ENCODE results near the gene CTIF.

The CTIF gene

DNA sequence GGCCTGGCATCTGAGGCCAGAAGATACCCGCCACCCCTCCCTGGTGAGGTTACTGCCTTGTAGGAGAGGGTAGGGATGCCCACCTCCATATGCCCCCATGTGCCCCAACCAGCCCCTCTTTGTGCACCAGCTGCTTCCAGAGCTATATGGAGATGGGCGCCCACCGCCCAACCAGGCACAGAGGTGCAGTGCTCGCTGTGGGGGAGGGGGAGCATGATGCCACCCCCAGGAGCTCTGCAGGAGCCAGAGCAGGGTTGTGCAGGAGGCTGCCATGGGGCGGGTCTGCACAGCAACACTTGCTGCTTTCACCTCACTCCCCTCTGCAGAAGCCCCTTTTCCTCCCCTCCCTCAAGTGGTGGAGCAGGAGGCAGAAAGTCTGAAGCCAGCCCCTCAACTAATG is 237.3 kb downstream of the CTIF start:
- DNase-seq (ENCODE audit: low read depth) = no peak

DNA sequence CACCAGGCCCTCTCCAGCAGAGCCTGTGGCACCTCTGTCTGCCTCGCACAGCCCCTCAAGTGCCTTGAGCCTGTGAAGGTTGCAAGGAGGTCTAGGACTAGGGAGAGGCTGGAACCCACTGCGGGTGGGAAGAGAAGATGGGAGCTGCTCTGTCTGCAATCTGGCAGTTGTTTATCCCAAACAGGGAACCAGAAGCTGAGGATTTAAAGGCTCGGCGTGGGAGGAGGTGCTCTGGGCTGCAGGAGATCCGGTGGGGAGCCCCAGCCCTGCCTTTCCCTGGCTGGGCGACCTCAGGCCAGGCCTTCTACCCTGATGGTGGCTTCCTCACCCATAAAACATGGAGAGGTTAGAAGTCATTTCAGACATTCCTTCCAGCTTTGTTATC is 237.8 kb downstream of the CTIF start:
- DNase-seq (ENCODE audit: low read depth) = no peak

DNA sequence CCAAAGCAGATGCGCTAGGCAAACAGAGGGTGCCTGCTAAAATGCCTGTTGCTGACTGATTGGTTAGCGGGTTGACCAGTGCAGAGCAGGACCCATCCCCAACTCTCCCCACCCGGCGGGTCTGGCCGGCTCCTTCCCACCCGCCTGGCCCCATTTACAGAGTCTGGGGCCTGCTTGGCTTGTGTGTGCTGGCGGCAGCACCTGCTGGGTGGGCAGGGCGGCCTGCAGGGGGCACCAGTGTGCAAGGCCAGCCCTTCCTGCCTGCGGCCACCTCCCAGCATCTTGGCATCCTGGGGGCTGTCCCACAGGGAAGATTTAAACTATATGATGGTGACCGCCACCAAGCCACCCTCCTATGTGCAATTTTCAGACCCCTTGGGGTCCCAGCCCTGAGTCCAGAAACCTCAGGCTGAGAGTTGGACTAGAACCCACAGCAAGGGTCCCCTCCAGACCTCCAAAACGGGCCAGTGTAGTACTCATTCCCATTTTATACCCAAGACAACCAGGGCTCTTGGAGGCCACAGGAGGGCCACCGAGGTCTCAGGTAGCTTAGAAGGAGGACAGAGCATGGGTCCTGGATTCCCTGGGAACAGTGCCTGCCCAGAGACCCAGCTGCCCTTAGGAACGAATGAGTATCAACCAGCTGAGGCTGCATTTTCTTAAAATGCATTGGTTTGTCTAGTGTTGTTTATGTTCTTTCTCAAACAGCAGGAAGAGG is 238.4 kb downstream of the CTIF start:
- DNase-seq (ENCODE audit: low read depth) = no peak

DNA sequence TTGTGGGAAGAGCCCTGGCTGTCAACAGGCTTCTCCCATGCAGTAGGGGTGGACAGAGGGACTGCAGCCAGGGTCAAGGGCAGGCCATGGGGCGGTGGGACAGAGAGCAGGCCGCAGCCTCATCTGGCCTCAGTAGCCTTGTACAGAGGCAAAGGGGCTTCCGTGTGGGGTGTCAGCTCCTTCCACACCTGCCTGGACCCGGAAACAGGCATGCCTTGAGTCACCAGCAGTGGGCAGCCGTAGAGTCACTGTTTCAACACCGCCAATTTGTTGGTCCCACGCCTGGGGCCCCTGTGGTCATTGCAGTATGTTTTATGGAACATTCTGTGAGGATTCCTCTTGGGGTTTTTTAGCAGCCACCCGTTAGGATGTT is 238.9 kb downstream of the CTIF start:
- DNase-seq (ENCODE audit: low read depth) = no peak

DNA sequence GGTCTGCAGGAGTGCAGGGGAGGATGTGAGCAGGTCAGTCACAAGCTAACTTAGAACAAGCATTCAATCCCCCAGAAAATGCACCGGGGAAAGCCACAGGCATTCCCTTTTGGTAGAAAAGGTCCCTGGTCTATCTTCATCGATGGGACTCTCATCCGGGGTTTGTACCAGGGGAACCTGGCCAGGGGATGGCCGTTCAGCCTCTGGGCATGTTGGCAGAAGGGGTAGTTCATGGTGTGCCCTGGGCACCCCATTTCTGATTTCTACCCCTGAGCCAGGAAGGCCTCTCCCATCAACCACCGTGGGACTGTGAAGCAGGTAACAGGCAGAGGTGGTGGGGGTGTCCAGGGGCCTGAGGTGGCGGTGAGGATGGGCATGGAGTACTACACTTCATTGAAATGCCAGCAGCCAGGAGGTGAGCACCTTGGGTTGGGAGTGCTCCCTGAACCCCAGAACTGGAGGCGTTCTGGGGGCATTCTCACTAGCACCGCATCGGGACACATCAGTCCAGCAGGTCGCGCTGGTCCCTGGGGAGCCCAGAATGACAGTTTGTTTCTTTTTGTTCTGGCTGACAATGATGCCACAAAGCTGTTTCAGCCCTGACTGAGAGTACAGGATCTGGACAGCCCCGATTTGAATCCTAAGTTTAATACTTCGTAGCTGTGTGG is 239.6 kb downstream of the CTIF start:
- DNase-seq (ENCODE audit: low read depth) = no peak

DNA sequence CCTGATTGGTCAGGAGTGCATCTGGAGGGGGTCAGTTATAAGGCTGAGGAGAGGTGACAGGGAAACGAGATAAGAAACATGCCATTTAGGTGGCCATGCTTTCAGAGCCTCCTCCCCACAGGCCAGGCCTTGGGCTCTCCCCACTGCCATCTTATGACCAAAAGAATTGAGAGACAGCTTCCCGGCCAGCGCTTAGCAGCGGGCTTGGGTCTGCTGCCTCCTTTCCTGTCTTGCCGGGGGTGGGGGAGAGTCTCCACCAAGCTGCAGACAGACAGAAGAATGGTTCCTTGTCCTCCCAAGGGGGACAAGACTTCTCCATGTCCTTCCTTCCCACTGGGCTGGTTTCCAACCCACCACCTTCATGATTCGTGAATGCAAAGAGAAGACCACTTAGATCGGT is 240.6 kb downstream of the CTIF start:
- DNase-seq (ENCODE audit: low read depth) = no peak

DNA sequence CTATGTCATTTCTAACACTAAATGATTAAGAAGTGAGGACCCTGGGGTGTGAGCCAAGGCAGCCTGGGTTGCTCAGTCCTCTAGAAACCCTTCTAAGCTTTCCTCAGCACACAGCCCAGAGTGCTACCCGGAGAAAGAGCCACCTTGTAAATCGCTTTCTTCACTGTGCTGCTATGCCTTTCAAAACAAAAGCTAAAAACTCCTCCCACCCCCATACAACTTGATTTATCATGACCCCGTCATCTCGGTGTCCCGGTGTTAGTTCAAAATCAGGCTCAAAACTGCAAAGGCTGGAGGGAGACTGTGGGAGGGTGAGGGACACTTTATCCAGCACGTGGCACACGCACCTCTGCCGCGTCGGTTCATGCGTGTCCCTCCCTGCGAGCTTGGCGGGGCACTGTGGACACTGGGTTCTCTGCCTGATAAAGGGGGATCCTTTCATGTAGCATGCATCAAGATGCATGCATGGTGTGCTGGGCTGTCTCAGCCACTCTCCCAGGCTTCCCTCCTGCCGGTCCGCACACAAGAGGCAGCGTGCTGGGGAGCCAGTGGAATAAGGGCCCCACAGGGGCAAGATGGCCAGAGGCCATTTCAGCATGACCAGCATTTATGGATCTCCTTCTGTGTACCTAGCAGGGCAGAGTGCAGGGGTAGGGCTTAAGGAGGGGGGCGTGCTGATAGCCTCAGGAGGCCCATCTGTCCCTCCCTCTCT is 241.5 kb downstream of the CTIF start:
- no peak for DNase-seq (ENCODE audit: low read depth)

DNA sequence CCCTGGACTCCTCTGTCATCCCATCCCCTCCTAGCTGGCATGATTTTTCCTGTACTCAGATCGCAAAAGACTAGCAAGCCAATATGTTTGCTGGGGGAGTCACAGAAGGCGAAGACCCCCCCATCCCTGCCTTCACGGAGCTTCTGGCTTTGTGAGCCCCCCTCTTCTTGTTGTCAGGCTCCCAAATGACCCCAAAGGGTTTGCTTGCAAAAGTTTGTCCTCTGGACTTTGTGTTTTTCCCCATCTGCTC is 242.0 kb downstream of the CTIF start:
- DNase-seq (ENCODE audit: low read depth) = no peak

DNA sequence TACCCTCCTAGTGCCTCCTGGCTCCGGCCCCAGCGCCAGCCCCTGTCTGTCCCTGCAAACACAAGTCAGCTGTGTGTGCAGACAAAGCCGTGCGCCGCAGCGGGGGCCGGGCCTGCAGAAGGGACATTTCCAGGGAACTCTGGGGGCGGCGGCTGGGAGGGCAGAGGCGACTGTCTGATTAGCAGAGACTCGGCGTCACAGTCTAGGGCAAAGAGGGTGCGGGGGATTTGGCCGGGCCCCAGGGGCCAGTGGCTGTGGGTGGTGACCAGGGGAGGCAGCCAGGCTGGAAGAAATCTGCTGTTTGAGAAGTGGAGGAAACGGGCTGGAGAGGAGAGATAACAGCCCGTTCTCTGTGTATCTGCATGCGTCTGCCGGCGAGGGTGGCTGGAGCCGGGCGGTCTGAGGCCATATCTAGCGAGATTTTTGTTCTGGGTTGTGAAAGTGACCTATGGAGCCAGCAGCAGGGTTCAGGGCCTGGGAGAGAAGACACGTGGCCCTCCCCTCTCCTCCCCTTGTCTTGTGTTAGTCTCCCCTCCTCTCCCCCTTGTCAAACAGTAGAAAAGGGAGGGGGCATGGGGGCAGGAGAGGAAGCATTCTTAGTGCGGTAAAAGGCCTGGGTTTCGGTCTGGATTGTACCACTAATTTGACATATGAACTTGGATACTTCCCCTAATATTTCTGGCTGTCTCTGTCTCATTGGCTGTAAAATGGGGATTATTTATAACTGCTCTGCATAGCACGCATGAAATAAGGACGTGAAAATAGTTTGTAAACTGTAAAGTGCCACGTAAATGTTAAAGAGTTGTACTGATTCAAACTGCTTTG is 242.5 kb downstream of the CTIF start:
- no peak for DNase-seq (ENCODE audit: low read depth)

DNA sequence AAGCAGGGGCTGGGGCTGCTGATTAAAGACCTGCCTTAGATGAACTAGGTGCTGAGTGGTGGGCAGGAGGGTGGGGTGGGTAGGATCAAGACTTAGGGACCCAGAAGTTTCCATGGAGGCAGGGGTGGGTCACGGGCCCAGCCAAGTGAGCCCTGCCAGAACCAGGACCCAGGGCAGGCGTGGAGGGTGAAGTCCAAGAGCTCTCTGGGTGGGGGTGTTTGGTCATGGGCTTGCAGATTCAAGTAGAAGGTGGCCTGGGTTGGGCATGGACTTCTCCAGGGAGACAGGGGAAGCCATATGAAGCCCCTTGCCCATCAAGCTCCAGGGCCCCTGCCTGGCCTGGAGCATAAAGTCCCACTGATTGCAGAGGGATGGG is 243.1 kb downstream of the CTIF start:
- DNase-seq (ENCODE audit: low read depth) = no peak

DNA sequence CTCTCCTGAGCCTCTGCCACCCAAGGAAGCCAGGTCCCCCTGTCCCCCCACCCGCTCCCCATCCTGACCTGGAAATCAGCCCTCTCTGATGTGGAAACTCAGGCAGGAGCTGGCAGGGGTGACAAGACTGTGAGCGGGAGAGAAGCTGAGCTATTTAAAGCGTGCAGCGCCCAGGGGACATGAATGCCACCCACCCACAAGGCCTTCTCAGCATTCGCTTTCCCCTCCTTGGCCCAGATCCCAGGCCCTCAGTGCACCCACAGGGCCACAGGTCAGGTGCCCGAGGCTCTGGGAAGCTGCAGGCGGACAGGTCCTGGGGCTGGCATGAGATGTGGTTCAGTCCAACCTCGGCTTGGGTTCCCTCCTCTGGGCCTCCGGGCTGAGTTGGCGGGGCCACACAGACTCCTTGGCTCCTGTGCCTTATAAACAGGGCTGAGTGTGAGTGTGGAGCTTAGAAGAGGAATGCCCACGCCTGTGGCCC is 243.6 kb downstream of the CTIF start:
- DNase-seq (ENCODE audit: low read depth) = no peak

DNA sequence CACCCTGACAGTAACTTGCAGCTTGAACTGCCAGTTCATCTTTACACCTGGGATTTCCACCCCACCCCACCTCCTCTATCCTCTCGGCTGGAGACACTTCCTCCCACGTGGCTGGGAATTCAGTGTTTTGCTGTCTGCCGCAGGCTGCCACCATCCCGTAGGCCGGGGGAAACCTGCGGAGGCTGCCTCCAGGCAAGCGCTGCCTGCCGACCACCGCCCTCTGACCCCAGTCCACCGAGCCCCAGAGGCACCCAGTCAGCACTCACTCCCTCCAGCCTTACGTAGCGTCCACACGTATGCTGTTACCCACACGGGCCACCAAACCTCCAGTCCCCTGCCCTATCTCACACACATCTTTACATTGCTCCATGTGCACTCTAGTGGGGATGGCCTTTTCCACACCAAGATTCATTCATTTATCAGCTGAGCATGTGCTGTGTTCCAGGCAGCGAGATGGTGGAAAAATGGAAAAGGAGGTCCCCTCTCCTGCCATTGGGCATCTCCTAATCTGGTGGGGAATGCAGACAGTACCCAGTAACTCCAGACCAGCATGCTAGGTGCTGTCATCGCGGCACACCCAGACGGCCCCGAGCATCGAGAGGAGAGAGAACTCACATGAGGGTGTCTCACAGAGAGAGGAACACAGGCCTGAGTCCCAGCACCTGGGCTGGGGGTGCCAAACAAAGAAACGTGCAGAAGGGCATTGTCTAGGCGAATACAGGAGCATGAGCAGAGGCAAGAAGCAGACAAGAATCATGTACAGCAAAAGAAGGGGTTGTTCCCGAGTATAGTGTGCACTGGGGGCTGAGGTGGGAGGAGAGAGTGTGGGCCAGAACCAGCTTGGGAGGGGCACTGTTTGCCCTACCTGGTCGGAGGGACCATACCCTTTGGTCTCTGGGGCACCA is 245.0 kb downstream of the CTIF start:
- no peak for DNase-seq (ENCODE audit: low read depth)

DNA sequence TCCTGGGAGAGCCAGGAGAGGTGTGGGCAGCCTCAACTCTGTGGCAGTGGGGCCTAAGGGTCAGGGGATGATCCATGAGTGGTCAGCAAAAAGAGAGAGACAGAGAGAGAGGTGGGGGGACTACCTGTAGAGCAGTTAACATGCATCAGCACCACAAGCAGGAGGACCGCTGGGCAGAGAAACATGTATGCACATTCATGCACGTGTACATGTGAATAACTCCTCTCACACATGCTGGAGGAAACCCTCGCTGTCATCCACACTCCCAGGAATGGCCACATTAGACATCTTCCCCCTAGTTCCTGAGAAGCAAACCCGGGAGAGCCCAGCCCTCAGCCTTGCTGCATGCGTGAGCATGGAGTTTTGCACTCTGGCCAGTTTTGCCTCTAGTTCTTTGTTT is 245.8 kb downstream of the CTIF start:
- DNase-seq (ENCODE audit: low read depth) = no peak

DNA sequence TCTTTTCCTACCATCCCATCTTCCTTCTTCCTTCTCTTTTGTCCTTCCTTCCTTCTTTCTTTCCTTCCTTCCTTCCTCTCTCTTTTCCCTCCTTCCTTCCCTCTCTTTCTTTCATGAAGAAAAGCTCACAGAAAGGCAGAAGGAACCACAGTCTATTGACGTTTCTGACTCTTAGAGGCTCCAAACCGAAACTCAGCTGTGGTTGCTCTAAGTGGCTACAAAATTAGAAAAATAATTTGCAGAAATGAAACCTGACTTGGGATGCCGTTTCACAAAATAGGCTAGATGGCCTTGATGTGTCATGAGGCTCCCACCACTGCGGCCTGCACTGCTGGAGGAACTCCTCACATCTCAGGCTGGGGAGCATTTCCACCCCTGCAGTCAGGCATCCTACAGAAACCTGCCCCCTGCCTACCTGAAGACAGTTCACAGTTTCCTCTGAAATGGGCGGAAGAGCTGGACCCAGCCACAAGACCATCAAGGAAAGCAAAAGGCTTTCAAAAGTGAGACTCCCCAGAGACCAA is 246.3 kb downstream of the CTIF start:
- DNase-seq (ENCODE audit: low read depth) = no peak

DNA sequence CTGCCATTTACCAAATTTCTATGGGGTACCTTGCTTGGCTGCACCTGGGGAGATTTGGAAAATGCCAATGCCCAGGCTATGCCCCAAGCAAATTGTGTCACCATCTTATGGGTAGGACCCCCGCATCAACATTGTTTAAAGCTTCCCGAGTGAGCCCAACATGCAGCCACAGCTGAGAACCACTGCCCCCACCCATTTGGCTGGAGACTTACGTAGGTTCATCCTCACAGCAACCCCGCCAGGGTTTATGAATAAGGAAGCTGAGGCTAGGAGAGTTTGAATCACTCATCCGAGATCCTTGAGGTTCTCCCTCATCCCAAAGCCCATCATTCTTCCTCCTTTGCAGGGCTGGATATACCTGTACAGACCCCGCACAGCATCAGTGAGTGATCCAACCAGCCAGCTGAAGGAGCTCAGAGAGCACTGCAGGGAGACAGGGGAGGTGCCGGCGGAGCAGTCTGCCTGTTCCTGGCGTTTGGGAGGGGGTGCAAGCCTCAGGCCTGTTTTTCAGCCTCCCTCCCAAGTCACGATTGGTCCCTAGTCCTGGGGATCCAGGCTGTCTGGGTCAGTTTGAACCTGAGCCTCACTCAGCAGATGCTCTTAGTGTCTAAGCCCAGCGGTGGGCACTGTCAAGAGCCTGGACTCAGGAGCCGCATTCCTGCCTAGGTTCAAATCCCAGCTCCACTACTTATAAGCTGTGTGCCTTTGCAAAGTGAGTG is 247.1 kb downstream of the CTIF start:
- DNase-seq (ENCODE audit: low read depth) = no peak

DNA sequence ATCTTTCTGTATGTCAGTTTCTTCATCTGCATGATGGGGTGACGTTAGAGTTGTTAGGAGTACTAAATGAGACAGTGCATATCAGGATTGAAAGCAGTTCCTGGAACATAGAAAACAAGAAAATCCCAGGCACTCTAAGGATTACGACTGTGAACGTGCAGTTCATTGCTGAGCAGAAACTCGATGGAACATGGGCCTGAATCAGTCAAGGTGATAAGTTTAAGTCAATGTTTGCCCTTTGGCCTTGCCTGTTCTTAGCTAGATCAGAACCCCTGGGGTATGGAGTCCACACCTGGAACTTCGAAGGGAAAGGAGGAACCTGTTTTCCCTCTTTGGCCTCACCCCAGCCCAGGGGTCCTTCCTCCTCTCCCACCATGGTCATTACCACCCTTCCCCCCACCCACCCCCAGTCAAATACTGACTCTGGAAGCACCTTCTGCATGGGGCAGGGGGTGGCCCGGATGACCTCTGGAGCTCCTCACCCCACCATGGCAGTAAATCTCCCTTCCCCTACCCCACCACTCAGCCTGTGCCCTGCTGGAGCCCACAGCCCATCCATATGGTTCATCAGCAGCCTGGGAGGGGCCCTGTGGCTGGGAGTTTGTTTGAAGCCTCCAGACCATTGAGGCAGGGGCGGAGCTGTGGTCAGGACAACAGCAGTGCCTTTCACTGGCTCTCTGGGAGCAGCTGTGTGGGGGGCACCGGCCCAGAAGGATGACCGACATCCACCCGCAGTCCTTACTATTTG is 247.8 kb downstream of the CTIF start:
- no peak for DNase-seq (ENCODE audit: low read depth)

DNA sequence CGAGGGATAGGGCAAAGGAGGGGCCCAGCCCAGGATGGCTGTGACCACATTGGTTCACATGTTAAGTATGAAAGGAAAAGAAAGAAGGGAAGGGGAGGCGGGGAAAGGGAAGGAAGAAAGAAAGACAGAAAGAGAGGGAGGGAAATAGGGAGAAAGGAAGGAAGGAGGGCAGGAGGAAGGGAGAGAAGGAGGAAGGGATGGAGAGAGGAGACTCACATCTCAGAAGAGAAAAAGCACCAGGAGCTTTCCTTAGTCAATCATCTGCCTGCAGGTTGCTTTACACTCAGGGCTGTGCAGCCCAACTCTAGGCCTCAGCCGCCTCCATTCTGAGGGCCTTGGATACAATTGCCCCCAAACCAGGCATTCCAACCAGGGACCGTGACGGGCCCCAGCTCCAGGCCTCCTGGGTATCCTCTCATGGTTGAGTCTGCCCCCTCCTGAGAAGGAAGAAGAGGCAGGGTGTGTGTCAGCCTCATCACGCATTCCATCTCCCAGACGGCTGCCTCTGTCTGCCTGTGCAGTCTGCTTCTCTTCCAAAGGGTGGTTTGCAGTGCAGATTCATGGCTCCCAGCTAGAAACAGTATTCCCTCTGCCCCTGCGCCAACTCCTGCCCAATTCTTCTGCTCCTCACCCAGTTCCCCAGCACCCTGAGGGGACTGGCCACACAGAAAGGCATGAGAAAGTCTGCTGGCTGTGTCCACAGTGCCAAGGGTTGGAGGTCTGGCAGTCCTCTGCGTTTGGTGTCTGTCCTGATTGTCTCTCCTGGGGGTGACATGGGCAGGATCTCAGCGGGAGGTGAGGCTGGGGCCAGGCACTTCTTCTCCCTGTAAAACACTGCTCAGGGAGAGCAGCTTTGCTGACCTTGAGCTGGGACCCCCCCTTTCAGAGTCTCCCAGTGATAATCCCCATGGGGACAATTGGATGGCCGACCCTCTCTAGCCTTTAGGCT is 248.6 kb downstream of the CTIF start:
- no peak for DNase-seq (ENCODE audit: low read depth)

DNA sequence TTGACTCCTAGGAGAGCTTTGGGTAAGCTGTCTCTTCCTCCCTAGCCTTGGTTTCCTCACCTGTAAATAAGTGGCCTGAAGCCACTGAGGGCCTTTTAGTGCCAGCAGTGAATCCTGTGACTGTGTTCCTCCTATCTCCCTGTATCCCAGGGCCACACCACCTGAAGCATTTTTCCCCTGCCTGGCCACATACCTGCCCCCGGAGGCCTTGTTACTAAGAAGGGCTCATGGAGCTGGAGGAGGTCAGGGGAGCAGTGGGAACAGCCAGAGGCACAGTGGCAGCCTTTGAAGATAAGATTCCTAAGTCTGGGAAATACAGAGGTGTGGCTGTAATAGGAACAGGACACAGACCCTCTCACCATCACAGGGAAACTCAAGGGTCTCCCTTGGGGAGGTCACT is 249.5 kb downstream of the CTIF start:
- DNase-seq (ENCODE audit: low read depth) = no peak

DNA sequence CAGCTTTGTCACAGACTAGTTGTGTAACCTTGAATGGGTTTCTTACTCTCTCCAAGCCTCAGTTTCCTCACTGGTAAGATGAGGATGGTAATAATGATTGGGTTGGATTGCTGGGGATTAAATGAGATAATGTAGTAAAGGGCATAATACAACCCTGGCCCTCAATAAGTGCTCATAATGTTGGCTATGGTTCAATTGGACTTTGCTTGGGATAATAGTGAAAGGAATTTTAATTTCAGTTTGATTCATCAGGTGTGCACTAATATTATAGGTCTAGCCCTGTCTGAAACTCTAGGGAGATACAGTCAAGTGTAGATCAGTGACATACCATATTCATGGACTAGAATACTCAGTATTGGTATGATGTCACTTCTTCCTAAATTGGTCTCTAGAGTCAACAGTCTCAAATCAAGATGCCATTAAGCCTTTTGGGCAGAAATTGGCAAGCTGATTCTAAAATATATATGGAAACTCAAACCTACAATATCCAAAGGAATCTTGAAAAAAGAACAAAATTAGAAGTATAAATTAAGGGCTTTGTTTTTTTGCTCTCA is 250.5 kb downstream of the CTIF start:
- DNase-seq (ENCODE audit: low read depth) = no peak

Measured in HS-5 (cell line).